Fibroblast of peridontal ligament (primary cell): ENCODE measurements around the gene IRF2BPL.

ENCODE experiments used
- DNase-seq: peaks from one replicate; pipeline ENCODE4 v3.0.0-alpha.2; 2010; ENCODE audit errors: extremely low read depth

The IRF2BPL gene

DNA sequence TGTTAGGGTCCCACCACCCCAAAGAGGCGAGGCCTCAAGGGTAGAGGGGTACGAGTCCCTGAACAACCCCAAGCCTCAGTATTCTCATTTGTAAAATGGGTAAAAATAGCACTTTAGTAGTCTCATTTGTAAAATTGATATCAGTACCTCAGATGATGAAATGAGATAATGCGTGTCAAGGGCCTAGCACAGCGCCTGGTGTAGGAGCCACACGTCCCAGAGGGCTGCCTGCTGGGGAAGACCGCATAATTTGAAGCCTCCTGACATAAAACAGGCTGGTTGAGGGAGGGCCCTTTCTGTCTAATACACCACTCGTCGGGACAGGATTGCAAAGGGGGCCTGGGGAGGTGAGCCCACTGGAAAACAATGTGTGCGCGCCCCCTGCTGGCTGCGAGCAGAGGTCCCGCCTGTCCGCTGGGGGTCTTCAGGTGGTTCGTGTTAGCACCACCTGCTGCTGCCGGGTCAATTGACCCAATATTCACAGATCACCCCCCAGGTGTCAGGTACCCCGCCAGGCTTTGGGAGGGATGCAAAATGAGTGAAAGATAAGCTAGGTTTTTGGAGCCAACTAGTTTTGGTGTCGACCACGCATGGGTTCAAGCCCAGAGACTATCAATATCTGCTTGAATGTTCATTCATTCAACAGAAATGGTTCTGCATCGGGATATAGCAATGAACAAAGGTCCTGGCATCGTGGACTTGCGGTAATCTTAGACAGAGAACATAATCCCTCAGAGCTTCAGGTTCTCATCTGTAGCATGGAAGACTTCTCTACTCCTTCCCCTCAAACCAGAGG is 24.7 kb upstream of the IRF2BPL start:
- DNase-seq: peak; percentile 57

DNA sequence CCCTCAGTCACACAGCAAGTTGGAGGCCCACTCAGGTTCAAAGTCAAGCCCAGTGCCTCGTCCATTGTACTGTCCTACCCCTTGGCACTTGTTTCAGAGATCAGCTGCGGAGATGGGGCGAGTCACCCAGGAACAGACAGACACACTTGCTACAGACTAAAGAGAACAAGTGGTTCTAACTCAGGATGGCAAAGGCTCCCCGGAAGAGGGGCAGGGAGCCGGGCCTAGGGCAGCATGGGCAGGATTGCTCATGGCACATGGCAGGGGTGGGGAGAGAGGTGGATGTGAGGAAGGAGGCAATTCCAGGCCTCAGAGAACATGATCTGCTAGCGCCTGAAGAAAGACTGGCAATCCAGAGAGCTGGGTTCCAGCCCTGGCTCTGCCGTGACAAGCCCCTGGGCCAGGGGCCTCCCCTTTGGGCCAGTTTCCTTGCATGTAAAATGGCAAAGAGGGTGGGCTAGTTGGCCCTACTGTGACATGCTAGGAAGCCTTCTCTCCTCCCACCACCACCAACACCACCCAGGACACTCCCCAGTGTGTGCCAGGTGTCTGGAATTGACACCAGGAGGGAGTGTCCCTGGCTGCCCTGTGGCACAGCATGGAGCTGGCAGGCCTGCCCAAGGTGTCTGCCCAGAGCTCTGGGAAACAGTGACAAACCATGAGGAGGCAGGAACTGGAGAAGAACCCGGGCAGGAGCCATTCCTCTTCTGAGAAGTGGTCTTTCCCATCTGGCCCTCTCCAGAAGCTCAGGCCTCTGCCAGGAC is 24.0 kb upstream of the IRF2BPL start:
- DNase-seq: no peak

DNA sequence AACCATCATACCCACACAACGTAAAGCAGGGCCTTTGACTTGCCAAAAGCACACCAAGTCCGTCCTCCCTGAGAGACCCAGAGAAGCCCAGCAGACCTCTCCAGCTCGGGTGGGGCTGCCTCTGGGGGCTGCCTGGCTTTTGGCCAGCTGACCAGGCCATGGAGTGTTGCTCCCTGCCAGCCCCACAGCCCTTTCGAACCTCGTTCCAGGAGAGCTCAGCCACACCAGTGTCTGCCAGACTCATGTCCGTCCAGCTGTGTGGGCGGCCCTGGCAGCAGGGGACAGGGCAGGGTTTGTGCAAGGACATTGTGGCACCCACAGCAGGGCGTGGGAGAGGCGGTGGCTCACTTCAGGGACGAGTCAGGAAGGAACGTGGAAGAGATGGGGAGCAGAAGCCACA is 22.6 kb upstream of the IRF2BPL start:
- no peak for DNase-seq

DNA sequence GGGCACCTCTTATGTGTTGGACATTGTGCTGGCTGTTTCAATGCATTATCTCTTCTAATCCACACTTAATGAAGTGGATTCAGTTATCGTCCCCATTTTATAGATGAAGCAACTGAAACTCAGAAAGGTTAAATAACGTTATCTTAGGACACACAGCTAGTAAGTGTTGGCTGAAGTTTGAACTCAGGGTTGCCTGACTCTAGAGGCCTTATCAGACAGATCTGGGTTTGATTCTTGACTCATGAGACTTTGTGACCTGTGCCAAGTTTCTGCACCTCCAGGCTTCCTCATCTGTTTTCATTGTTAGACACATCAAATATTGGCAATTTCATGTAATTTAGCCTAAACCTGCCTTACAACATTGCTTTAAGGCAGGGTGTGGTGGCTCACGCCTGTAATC is 18.2 kb upstream of the IRF2BPL start:
- no peak for DNase-seq

DNA sequence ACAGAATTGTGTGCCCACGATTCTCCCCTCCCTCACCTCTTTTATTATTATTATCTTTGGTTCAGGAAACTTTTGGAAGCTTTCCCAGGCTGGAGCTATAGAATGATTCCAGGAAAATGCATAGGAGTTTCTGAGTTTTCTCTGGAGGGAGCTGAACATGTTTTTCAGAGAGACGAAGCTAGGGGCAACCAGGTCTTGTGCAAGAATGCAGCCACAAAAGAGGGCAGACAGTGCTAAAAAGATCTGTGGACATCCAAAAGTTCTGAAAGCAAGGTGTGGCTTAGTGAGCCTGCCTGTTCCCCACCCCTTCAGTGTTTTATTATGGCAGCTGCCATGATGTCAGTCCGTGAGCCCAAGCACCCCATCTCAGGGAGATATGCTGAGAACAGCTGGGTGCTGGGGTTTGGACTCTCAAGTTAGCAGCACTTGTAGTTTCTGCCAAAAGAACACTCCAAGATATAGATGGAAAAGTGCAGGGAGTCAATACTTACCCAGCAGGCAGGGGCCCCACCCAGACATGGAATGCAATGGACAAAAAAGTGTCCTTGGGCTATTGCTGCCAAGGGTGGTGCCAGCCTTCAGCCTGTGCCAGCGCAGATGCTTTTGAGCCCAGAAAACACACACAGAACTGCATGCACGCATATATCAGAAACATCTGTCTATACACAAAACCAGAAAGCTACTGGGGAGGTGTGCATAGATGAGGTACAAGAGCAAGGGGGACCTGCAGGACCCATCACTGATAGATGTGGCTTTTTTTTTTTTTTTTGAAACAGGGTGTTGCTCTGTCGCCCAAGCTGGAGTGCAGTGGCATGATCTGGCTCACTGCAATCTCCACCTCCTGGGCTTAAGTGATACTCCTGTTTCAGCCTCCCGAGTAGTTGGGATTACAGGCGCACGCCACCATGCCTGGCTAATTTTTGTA is 17.0 kb upstream of the IRF2BPL start:
- no peak for DNase-seq

DNA sequence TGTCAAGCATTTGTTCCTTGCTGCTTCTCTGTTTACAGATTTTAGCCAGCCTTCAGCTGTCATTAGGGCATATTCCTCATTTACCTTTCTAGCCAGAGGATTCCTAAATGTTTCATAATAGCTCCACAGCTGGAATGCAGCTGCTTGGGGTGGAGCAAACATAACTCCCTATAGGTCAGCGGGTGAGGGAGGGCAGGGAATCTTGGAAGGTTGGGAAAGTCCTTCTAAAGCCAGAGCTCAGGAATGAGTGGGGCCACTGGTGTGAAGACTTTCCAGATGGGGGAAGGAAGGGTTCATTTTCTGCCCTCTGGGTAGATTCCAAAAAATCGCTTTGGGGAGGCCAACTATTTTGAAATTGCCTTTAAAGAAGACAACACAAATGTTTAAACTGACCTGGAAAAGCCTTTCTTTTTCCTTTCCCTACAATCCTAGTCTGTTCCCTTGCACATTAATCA is 16.3 kb upstream of the IRF2BPL start:
- DNase-seq: peak; percentile 86

DNA sequence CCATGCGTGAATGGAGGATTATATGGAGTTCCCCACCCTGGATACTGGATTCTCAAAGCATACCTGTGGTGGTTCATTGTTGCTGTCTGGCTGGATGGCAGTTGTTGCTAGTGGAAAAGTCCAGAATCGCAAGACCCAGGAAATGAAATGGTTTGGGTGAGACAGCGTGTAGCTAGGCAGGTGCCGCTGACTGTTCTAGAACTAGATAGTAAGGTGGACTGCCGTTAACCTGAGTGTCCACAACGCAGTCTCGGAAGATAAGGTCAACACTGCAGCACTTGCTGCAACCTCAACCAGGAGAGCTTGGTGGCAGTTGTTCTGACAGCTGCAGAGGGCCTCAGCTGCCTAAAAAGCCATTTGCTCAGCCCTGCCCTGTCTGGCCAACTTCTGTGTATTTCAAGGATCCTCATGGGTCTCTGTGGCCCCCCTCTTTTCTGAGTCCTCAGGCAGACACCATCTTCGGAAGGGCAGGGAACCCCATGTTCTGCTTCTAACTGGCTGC is 15.5 kb upstream of the IRF2BPL start:
- DNase-seq: no peak

DNA sequence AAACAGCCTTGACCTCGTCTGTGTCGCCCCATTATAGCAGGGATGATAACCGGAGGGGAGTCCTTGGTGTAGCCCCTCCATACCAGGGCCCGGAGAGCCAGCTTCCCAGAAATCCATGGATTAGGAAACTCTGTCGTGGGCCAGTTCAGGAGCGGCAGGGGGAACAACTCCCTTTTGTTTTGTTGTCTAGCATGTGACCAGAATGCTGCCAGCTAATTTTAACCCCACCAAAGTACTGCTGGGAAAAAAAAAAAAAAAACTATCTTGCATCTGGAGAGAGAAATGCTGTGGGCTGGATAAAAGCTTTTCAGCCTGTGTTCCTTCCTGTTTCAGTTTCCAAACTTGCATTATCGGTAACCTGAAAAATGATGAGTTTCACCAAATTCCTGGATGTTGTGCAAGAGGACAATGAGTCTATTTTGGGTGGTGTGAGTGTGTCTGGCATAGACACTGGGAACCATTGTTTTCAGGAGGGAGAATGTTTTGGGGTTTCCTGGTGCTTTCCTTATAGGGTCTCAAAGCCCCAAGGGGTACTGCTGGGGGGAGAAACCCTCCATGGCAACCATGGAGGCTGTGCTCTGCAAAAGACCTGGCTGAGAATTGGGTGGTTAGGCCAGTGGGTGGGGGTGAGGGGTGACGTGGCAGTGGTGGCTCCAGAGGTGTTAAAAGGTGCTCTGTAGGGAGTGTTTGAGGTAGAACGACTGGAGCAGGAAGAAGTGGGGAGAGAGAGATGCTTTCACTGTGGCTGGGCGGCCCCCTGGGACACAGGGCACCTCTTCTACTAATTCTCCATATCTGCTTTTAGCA is 14.9 kb upstream of the IRF2BPL start:
- DNase-seq: peak; percentile 92

DNA sequence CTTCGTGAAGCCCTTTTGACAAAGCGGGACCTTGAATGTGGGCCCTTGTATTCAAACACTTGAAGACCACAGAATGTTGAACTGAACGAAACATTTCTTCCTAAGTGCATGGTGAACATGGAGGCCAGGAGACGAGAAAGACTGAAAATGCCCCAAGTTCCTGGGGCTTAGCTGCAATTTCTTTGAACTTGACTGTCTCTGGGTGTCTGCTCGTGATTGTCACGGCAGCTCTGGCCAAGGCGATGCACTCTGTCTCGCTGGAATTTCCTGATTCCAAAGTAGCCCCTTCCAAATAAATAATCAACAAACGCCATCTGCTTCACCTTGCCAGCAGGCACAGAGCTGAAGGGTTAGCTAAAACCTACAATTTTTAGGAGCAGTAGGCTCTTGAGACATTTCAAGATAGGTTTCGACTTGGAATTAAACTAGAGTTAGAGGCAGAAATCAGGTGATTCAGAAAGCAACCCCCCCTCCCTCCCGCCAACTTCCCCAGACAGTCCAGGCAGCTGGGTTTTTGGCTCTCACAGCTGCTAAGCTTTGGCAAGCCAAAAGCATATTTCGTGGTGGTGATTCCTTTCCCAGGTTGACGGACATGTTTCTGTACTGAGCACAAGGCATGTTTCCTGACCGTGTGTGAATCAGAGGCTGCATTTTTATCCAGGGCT is 13.5 kb upstream of the IRF2BPL start:
- peak; percentile 92 for DNase-seq

DNA sequence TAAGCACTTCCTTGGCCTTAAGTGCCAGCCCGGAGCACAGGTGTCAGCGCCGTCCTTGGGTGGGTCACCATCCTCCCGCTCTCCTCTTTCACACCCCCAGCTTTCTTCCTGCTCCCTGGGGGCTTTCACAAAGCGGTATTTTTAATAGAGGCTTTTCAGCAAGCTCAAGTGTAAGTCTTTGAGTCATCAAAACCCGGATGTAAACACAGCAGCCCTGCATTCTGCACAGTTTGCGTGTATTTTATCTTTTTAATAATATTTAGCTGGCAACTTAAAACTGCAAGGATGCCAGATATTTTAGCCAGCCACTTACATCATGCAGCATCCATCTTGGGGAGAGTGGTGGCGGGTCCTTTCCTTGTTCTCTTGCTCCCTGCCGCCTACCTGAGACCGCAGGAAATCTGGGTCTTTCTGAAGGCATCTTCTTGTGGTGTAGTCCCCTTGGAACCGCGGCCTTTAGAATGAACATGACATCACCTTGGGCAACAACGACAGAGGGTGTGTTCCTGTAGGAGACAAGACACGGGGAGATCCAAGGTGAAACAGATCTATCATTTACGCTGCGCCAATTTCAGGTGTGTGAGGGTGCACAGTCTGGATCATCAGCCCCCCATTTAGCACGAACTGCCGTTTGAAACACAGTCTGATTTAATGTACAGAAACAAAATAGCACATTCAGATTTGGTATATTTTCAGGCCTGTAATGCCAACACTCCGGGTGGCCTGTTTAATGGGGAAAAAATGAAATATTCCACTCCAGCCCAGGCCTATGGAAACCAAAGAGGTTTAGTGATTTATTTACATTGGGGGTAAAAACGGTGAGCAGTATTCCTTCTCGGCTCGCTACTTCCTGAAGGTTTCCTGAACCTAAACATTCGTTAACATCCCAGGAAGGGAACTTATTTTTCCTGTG is 12.5 kb upstream of the IRF2BPL start:
- DNase-seq: peak; percentile 94

DNA sequence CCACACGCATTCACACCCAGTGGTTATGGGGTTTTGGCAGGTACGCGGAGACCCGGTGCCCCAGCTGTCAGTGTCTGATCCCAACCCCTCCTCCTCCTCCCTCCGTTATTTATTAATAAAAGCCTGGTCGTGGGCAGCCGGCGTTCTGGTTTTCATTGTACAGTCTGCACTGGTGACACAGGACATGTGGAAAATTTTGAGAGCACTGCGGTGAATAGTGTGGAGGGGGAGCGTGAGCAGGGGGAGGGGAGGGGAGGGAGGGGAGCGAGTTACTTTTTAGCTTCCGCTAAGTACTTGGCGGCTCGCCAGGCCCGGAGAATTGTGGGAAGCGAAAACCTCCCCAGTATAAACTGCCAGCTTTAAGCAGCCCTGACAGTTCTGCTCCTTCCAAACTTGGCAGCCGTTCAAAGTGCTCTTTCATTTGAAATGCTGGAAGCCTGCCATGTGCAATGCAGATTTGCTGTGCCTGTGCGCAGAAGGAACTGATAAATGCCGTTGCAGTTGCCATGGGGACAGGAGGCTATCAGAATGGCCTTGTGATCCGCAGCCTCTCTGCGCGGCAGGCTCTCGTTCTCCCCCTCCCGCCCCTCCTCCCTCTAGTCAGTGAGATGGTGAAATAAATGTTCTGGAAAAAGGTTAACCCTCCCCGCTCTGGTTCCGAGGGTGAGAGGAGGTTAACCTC is 11.7 kb upstream of the IRF2BPL start:
- peak; percentile 99 for DNase-seq

DNA sequence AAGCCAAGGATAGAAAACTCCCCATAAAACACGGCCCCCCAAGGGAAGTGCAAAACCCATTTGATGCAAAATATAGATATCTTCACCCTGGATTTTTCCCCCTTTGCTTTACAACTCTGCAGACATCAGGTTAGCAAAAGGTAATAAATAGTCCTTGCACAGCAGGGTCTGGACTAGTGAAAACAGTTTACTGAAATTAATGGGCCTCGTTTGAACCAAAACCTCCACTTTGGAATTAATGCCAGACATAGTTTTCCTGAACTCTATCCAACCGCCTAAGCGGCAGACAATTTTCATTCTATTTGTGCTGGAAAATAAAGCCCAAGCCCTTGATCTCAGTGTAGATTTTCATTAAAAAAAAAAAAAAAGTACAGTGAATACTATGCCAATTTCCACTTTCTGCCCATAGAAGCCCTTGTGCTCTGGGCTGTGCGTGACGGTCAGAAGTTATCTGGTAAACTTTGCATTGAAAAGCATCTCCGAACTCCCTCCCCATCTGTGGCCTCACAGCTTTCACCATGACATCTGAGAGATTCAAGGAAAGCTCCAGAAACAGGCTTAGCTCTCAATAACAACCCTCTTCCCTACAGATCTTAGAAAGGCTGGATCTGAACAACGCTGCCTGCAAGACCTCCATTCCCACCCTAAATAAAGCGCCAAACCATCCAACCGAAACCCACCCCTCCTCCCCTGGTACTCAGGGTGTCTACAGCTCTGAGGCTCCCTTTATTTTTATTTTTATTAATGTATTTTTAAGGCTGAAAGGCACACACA is 11.0 kb upstream of the IRF2BPL start:
- peak; percentile 87 for DNase-seq

DNA sequence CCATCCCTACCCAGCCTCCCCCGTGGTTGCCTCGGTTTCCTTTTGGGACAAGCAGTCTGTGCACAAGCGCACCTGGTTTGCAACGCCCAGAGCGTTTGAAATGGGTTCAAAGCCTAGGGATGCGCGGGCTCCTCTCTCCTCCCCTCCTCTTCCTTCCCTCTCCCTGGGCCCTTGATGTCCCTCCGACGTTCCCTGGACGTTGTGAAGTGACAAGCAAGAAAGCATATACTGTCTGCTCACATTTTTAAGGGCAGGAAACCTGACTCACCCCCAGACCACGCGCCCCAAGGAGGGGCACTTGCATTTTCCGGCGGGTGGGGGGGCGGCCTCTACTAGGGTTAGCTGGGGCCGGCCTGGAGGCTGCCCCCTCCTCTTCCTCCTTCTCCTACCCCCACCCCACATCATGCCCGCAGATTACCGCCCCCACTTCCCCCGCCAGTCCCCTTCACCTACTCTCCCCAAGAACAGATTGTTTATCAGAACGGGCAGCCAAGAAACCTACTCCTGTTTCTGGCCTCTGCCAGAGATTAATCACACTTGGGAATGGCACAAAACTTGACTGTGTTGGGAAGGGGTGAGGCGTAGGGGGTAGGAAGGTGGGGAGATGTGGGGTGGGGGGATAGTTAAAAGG is 9.5 kb upstream of the IRF2BPL start:
- DNase-seq: no peak

DNA sequence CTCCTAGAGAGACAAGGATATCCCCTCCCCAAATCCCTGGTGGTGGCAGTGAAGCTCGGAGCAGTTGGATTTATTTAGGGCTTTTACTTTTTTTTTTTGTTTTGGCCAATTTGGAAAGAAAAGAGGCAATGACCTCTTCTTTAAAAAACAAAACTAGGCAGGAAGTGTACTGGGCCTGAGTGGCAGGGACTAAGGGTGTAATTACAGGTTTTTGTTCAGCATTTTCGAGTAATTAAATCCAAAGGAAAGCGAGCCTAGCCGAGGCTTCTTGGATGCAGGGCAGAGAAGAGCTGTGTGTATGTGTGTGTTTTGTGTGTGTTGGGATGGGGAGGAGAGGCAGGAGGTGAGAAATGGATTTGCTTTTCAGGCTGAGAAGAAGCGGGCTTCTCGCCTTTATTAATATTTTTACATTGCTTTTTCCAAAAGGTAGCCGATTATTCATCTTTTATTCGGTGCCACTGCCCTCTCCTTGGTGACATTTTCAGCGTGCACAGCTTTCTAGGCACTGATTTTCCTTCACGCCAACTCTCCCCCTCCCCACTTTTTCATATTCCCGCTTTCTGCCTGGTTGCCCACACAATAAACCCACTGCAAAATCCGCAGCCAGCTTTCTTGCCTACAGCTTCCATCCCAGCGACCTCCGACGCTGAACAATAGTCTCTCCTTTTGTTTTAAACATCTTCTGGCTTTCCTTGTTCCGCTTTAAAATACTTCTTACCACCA is 8.9 kb upstream of the IRF2BPL start:
- DNase-seq: no peak

DNA sequence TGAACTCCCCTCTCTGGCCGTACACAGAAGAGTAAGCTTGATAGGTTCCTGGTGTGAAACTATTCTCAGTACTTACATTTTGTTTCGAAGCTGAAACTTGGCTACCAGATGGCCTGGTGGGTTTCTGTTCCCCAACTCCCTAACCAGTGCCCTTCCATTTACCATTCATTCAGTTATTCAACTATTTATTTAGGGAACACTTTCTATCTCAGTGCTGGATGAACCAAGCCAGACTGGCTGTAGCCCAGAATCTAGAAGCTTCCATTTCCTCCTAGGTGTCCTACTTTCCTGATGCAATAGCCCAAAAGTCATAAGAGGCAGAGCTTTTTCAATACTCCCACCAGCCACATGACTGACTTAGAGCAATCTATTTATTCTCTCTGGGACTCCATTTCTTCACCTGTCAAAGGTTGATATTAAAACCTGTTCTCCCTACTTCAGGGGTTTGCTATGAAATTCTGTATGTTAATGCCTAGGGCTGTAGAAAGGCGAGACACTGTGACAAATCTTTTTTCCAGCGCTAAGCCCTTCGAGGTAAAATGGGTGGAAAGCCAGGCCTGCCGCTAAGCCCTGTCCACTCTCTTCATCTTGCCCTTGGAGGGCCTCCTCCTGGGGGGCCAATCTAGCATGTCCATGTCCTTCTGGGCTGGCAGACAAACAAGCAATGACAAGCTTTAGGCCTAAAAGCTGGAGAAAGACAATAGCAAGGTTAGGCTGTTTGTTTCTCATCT is 8.1 kb upstream of the IRF2BPL start:
- DNase-seq: no peak

DNA sequence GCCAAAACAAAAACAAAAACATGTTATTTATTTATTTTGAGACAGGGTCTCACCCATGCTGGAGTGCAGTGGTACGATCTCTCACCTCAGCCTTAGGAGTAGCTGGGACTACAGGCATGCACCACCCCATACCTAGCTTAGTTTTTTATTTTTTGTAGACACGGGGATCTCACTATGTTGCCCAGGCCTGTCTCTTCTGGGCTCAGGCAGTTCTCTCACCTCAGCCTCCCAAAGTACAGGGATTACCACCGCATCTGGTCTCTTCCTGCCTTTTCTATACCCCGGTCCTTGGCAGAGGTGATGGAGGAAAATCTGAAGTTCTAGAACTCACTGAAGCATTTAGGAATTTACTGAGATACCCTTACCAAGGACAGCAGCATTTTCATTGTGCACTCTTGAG is 6.8 kb upstream of the IRF2BPL start:
- DNase-seq: no peak
